Kidney epithelial cell (primary cell): ENCODE measurements around the gene CDON. TPM values are rescaled to one million over a fixed set of nuclear protein-coding genes. Genes with fewer than 3 reads are reported as not detected.

Experiments
- DNase-seq: peaks from one replicate; pipeline ENCODE4 v3.0.0-alpha.2; 2010; ENCODE audit warnings: low read depth
- H3K27me3 ChIP-seq: 2 replicates; pipeline ENCODE4 v1.6.0; 2011; ENCODE audit warnings: low read length; ENCODE audit not compliant: control insufficient read depth, insufficient read depth
- H3K36me3 ChIP-seq: 2 replicates; pipeline ENCODE4 v1.5.1; 2011; ENCODE audit warnings: low read length; ENCODE audit not compliant: control insufficient read depth, insufficient read depth
- H3K4me3 ChIP-seq: 2 replicates; pipeline ENCODE4 v1.5.1; 2011; ENCODE audit warnings: low read depth, mild to moderate bottlenecking, control low read depth, low read length
- total RNA-seq: library from RNA; depleted of rRNA; stranded (reverse); fragments of >200 nt; gene quantifications from 2 replicates; pipeline ENCODE4 v1.2.3, GENCODE V29; 2015
- TF ChIP-seq, protein P1 (sequence below): IDR thresholded peaks from 2 replicates; pipeline ENCODE4 v1.5.1; 2011; ENCODE audit warnings: mild to moderate bottlenecking, moderate library complexity, low read length, control low read depth, inconsistent platforms; ENCODE audit not compliant: insufficient read depth, poor library complexity, severe bottlenecking

The CDON gene
- total RNA-seq, 1 donor from 2014 or later: 10.4 TPM

DNA sequence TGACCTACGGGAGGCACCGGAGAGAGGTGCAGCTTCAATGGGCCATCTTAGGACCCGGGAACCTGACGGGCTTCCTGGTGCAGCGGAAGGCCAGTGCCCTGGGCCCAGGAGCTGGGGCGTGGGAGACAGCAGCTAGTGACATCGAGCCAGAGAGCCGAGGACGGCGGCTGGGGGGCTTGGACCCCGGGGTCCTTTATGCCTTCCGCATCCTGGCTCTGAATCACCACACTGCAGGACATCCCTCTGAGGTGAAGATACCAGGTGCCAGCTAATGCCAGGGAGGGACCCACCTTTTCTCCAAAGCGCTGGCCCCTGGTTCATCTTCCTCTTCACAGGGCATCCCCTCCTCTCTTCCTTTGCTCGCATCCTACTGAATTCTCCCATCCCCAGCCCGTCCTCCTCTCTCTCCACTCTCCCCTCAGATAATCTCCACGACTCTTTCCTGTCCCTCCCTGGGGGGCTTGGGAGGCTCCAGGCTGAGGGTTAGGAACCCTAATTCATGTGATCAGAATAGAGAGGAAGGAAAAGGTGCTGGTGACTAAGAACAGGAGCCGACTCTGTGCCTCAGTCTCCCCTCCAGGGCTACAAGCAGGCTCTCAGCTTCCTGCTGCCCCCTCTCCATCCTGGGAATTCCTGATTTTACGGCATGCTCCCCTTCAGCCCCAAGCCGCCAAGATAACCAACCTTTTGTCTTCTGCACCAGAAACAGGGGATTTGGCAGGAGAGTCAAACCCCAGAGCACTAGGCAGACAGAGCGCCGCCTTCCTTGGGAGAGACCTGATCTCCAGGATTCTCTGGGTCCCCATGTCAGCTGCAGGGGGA is 108.3 kb downstream of the CDON start:
- TF ChIP-seq, protein P1, sequence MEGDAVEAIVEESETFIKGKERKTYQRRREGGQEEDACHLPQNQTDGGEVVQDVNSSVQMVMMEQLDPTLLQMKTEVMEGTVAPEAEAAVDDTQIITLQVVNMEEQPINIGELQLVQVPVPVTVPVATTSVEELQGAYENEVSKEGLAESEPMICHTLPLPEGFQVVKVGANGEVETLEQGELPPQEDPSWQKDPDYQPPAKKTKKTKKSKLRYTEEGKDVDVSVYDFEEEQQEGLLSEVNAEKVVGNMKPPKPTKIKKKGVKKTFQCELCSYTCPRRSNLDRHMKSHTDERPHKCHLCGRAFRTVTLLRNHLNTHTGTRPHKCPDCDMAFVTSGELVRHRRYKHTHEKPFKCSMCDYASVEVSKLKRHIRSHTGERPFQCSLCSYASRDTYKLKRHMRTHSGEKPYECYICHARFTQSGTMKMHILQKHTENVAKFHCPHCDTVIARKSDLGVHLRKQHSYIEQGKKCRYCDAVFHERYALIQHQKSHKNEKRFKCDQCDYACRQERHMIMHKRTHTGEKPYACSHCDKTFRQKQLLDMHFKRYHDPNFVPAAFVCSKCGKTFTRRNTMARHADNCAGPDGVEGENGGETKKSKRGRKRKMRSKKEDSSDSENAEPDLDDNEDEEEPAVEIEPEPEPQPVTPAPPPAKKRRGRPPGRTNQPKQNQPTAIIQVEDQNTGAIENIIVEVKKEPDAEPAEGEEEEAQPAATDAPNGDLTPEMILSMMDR: no peak
- DNase-seq: no peak
- Histone ChIP-seq H3K27me3 (no peaks in the 10 kb centered on the region), H3K4me3 (no peak overlapping the region), H3K36me3 (no peaks in the 10 kb centered on the region)

DNA sequence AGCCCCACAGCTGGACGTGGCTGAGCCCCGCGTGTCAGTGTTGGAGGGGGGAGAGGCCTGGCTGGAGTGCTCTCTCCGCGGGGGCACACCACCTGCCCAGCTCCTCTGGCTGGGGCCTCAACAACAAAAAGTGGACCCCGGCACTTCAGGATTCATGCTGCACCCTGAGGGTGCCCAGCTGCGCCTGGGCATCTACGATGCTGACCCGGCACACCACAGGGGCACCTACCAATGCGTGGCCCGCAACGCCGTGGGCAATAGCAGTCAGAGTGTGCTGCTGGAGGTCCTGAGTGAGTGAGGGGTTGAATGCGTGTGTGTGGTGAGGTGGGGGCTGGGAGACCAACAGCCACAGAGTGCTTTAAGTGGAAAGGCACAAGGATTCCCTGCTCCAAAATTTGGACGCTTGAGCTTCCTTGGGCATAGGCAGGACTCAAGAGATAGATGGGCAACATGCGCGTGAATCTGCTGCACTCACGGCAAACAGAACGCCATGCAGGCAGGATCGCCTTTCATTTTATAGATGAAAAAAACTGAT is 109.2 kb downstream of the CDON start:
- H3K4me3 ChIP-seq: no peak overlapping the region

GRCh38 chr11:125952973-125953372 is 109.7 kb downstream of the CDON start:
- H3K36me3 ChIP-seq: no peaks in the 10 kb centered on the region
- DNase-seq: no peak
- TF ChIP-seq, protein P1: no peak
- no peaks in the 10 kb centered on the region for H3K27me3 ChIP-seq
- H3K4me3 ChIP-seq: no peak overlapping the region

More for the DNA sequence above, 109.2 kb downstream of the CDON start:
- TF ChIP-seq, protein P1: no peak
- H3K27me3 ChIP-seq: no peaks in the 10 kb centered on the region
- DNase-seq: no peak
- no peaks in the 10 kb centered on the region for H3K36me3 ChIP-seq

DNA sequence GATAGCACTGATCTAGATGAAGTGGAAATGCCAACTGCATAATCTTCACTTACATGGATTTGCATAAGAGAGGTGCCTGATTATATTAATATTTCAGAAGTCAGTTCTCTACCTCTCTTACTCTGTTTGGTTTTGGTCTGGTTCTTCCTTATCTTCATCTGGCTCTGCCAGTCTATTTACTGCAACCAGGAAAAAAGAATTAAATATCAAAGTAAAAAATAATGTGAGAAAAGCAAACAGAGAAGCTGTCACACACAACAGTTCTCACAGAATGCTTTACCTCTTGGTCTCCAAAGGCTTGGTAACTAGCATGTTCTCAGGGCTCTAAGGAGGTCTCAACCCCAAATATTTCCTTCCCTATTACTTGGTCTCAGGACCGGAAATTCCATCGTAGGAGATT is 110.1 kb downstream of the CDON start:
- no peak for DNase-seq

DNA sequence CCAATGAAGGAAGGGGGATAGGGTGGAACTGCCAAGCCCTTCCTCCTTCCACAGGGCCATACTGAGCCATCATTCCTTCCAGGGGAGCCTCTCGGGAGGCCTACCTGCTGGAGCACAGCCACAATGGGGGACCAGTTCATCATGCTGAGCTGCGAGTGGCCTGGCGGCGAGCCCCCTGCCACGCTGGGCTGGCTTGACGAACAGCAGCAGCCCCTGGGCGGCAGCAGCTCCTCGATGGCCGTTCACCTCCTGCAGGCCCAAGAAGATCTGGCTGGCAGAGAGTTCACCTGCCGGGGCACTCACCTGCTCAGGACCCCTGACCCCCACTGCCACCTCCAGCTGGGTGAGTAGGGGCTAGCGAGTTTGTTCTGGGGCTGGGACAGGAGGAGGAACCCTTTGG is 110.9 kb downstream of the CDON start:
- DNase-seq: no peak
- TF ChIP-seq, protein P1: no peak
- Histone ChIP-seq H3K4me3 (no peak overlapping the region), H3K36me3 (no peaks in the 10 kb centered on the region), H3K27me3 (no peaks in the 10 kb centered on the region)

More for the DNA sequence above, 110.1 kb downstream of the CDON start:
- no peaks in the 10 kb centered on the region for H3K27me3 ChIP-seq
- no peaks in the 10 kb centered on the region for H3K36me3 ChIP-seq
- no peak overlapping the region for H3K4me3 ChIP-seq
- TF ChIP-seq, protein P1: no peak
